Activated CD8-positive, alpha-beta T cell treated with anti-CD3 and anti-CD28 coated beads for 36 hours (primary cell): ENCODE results near the gene TRAPPC5. TPM values are rescaled to one million over a fixed set of nuclear protein-coding genes. Genes with fewer than 3 reads are reported as not detected.
A peak's percentile ranks its signal among the peaks of the same experiment; 100 is the strongest.

Experiments
- ATAC-seq: fragments of 200-7000 bp; cut with Tn5 transposase; one replicate; pipeline ENCODE4 v1.10.0; 2021; ENCODE audit warnings: mild to moderate bottlenecking, moderate library complexity
- CTCF ChIA-PET: fragments of 350-600 bp; sonication (Branson Sonifier 250); formaldehyde crosslinking; loops from one replicate; lab custom pipeline; 2021; ENCODE audit warnings: antibody characterized with exemption; lab: Charles Lee
- POLR2A ChIA-PET: fragments of 350-600 bp; sonication (Branson Sonifier 250); formaldehyde crosslinking; loops from one replicate; lab custom pipeline; 2021; ENCODE audit warnings: antibody characterized with exemption; lab: Charles Lee
- DNase-seq: peaks from one replicate; pipeline ENCODE4 v3.0.0-alpha.2; 2020
- H3K27ac Mint-ChIP-seq: one replicate; pipeline ENCODE4 v1.8.0; 2021; ENCODE audit warnings: mild to moderate bottlenecking, mixed read lengths
- H3K27me3 Mint-ChIP-seq: one replicate; pipeline ENCODE4 v1.8.0; 2021; ENCODE audit warnings: mixed read lengths
- H3K36me3 Mint-ChIP-seq: one replicate; pipeline ENCODE4 v1.8.0; 2021; ENCODE audit warnings: low read depth, mixed read lengths
- H3K4me1 Mint-ChIP-seq: one replicate; pipeline ENCODE4 v1.8.0; 2021; ENCODE audit warnings: low read depth, mixed read lengths
- H3K4me3 Mint-ChIP-seq: one replicate; pipeline ENCODE4 v1.8.0; 2021; ENCODE audit warnings: mild to moderate bottlenecking, moderate library complexity, mixed read lengths
- H3K9me3 Mint-ChIP-seq: one replicate; pipeline ENCODE4 v1.8.0; 2021; ENCODE audit warnings: mixed read lengths
- intact Hi-C: fragments of 100-400 bp; cut with micrococcal nuclease; formaldehyde crosslinking; loops from one replicate; pipeline ENCODE4 v1.10.0; 2022
- total RNA-seq, 2 experiments: library from RNA; stranded (reverse); gene quantifications; one replicate each; pipeline ENCODE4 v1.2.3, GENCODE V29; 2021
- TF ChIP-seq, protein P1 (sequence below): fragments of 200-600 bp; IDR thresholded peaks from one replicate; pipeline ENCODE4 v1.8.0; 2022; ENCODE audit warnings: antibody characterized with exemption, mild to moderate bottlenecking

TRAPPC5 gene
- total RNA-seq, 2 experiments from 2014 or later: 85.0 to 85.9 TPM

DNA sequence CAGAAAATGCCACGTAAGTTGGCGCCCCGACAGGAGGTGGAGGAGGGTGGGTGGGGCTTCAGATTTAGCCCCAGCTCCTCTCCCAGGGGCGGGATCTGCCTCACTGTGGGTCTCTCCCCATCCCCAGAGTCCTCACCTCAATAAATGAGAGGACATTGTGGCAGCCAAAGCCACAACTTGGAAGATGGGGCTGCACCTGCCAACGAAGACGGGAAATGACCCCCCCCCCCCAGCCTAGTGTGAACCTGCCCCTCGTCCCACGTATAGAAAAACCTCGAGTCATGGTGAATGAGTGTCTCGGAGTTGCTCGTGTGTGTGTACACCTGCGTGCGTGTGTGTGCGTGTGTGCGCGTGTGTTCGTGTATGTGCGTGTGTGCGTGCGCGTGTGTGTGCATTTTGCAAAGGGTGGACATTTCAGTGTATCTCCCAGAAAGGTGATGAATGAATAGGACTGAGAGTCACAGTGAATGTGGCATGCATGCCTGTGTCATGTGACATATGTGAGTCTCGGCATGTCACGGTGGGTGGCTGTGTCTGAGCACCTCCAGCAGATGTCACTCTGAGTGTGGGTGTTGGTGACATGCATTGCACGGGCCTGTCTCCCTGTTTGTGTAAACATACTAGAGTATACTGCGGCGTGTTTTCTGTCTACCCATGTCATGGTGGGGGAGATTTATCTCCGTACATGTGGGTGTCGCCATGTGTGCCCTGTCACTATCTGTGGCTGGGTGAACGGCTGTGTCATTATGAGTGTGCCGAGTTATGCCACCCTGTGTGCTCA lies 1.5 kb upstream of the TRAPPC5 start:
- H3K27me3 Mint-ChIP-seq: peaks cover 31% of the 10 kb centered on the region
- DNase-seq (peak; percentile 84), ATAC-seq (peak; percentile 48)
- ChIA-PET CTCF (interaction anchor here (0.8 to 1.3 kb wide), 3 partner anchors 23 to 120 kb away, joined by 3 to 6 read pairs (median 5); no protein-coding TSS in a partner anchor), POLR2A (interaction anchor here (0.9 to 1.2 kb wide), 2 partner anchors 118 to 120 kb away, joined by 3 to 4 read pairs; no protein-coding TSS in a partner anchor)
- H3K27ac Mint-ChIP-seq: peak overlapping the region; percentile 75
- peak overlapping the region; percentile 49 for H3K4me3 Mint-ChIP-seq
- no peaks in the 10 kb centered on the region for H3K9me3 Mint-ChIP-seq
- TF ChIP-seq, protein P1, sequence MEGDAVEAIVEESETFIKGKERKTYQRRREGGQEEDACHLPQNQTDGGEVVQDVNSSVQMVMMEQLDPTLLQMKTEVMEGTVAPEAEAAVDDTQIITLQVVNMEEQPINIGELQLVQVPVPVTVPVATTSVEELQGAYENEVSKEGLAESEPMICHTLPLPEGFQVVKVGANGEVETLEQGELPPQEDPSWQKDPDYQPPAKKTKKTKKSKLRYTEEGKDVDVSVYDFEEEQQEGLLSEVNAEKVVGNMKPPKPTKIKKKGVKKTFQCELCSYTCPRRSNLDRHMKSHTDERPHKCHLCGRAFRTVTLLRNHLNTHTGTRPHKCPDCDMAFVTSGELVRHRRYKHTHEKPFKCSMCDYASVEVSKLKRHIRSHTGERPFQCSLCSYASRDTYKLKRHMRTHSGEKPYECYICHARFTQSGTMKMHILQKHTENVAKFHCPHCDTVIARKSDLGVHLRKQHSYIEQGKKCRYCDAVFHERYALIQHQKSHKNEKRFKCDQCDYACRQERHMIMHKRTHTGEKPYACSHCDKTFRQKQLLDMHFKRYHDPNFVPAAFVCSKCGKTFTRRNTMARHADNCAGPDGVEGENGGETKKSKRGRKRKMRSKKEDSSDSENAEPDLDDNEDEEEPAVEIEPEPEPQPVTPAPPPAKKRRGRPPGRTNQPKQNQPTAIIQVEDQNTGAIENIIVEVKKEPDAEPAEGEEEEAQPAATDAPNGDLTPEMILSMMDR: peak; percentile 12
- peaks cover 15% of the 10 kb centered on the region for H3K36me3 Mint-ChIP-seq
- H3K4me1 Mint-ChIP-seq: peaks cover 53% of the 10 kb centered on the region
- intact Hi-C loops: no loop called here

DNA sequence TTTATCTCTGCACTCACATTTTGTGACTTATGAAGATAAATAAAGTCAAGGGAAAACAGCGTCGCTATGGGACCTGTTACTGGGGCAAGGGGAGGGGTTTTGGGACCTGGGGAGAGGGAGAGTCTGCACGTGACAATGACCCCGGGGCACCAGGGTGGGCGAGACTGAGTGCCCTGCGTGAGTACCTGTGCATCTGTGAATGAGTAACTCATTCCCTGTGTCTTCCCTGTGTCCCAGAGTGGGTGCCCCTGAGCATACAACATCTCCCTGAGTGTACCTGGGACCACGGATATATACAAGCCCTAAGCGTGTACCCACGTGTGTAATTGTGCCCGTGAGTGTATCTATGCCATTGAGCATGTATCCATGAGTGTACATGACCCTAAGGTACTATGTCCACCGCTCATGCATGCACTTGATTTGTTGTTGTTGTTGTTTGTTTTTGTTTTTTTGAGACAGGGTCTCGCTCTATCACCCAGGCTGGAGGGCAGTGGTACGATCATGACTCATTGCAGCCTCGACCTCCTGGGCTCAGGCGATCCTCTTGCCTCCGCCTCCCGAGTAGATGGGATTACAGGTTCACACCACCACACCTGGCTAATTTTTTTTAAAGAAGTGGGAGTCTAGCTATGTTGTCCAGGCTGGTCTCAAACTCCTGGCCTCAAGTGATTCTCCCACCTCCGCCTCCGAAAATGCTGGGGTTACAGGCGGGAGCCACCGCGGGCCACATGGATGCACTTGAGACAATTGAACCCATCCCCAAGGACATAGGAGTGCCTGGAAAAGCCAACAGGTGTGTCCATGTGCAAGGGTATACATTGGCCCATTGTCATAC lies 645 bp upstream of the TRAPPC5 start:
- intact Hi-C loops: loop anchor here (5.0 kb wide), 2 partner anchors 113 to 117 kb away; no protein-coding TSS in a partner anchor
- no peak for ATAC-seq
- DNase-seq: no peak
- H3K36me3 Mint-ChIP-seq: peaks cover 15% of the 10 kb centered on the region
- TF ChIP-seq, protein P1: no peak
- ChIA-PET POLR2A (interaction anchor here (1.2 to 1.9 kb wide), 2 partner anchors 11 to 50 kb away, joined by 3 to 6 read pairs; partner anchors contain the start of genes PET100, RETN and XAB2), CTCF (interaction anchor here (0.8 to 3.6 kb wide), 28 partner anchors 8 to 578 kb away, joined by 3 to 74 read pairs (median 6); partner anchors contain the start of genes CD209, PET100, RETN and XAB2)
- H3K4me1 Mint-ChIP-seq: peaks cover 50% of the 10 kb centered on the region
- H3K4me3 Mint-ChIP-seq: peak overlapping the region; percentile 92
- H3K27ac Mint-ChIP-seq: peak overlapping the region; percentile 61
- H3K9me3 Mint-ChIP-seq: no peaks in the 10 kb centered on the region
- peaks cover 29% of the 10 kb centered on the region for H3K27me3 Mint-ChIP-seq

DNA sequence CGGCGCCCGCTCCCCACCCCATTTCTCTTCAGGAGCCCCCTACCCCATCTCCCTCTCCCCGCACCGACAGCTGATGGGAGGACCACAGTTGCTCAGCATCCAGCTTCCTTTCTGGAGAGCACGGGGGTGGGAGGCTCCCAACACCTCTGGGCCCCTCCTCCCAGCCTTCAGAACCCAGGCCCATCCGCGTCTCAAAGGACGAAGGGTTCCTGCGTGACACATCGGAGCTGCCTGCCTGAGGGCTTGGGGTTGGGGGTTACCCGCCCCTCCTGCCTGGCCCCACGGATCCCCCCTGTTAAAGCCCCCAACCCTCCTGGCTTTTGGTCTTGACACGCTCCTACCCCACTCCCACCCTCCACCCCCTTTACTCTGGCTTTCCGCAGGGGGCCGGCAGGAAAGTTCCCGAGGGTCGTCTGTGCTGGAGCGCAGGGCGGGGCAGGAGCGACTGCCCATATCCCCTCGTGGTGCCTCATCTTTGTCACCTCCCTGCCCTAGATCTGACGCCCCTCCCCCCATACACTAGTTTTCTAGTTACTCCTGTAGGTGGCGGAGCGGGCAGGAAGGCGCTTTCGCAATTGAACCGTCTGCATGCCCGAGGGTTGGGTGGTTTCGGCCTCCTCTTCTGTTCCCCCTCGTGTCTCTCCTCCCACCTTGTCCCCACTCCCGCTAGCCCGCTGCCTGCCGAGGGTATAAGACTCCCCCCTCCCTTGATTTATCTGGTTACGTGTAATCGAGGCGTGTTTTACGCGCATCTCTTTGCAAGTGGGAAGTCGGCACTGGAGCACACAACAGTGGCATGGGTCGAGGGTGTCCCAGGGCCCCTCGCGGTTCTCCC lies 924 bp downstream of the TRAPPC5 start:
- ChIA-PET POLR2A (interaction anchor here (0.7 to 1.9 kb wide), 8 partner anchors 13 to 113 kb away, joined by 3 to 6 read pairs (median 4); partner anchors contain the start of genes PET100, RETN, STXBP2 and XAB2), CTCF (interaction anchor here (0.6 to 3.6 kb wide), 65 partner anchors 9 to 579 kb away, joined by 3 to 74 read pairs (median 5); partner anchors contain the start of genes CD209, PET100, PNPLA6 and RETN)
- H3K27ac Mint-ChIP-seq: peak overlapping the region; percentile 95
- intact Hi-C loops: loop anchor here (5.0 kb wide), 2 partner anchors 114 to 116 kb away; no protein-coding TSS in a partner anchor
- H3K4me3 Mint-ChIP-seq: peak overlapping the region; percentile 92
- H3K9me3 Mint-ChIP-seq: no peaks in the 10 kb centered on the region
- peaks cover 20% of the 10 kb centered on the region for H3K27me3 Mint-ChIP-seq
- ATAC-seq: peak; percentile 71
- TF ChIP-seq, protein P1: peak; percentile 68
- DNase-seq: peak; percentile 96
- peaks cover 46% of the 10 kb centered on the region for H3K4me1 Mint-ChIP-seq
- H3K36me3 Mint-ChIP-seq: peaks cover 15% of the 10 kb centered on the region

DNA sequence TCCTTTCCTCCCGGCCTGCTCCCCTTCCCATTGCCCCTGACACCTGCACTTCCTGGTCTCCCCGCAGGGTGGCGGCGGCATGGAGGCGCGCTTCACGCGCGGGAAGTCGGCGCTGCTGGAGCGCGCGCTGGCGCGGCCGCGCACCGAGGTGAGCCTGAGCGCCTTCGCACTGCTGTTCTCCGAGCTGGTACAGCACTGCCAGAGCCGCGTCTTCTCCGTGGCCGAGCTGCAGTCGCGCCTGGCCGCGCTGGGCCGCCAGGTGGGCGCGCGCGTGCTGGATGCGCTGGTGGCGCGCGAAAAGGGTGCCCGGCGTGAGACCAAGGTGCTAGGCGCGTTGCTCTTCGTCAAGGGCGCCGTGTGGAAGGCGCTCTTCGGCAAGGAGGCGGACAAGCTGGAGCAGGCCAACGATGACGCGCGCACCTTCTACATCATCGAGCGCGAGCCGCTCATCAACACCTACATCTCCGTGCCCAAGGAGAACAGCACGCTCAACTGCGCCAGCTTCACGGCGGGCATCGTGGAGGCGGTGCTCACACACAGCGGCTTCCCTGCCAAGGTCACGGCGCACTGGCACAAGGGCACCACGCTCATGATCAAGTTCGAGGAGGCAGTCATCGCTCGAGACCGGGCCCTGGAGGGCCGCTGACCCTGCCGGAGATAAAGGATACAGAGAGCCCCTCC lies 1.7 kb downstream of the TRAPPC5 start:
- Mint-ChIP-seq H3K36me3 (peaks cover 15% of the 10 kb centered on the region), H3K27ac (no peak overlapping the region), H3K9me3 (no peaks in the 10 kb centered on the region), H3K4me1 (peaks cover 39% of the 10 kb centered on the region), H3K4me3 (peak overlapping the region; percentile 92), H3K27me3 (peaks cover 13% of the 10 kb centered on the region)
- ATAC-seq (no peak), DNase-seq (no peak)
- intact Hi-C loops: loop anchor here (5.0 kb wide), 2 partner anchors 115 kb away; no protein-coding TSS in a partner anchor
- ChIA-PET POLR2A (no interaction called here), CTCF (interaction anchor here (3.2 to 3.6 kb wide), 2 partner anchors 13 to 118 kb away, joined by 28 to 50 read pairs; partner anchors contain the start of gene RETN)
- TF ChIP-seq, protein P1: no peak
